WTC11 (cell line): ENCODE data around the gene TIMM44. TPM values are rescaled to one million over a fixed set of nuclear protein-coding genes. Genes with fewer than 3 reads are reported as not detected.

Experiments used
- ATAC-seq: fragments of 200-7000 bp; cut with Tn5 transposase; 2 replicates; pipeline ENCODE4 v1.10.0; 2021; ENCODE audit warnings: mild to moderate bottlenecking, moderate library complexity
- CTCF ChIA-PET: fragments of 300-600 bp; sonication (Branson Sonifier 250); formaldehyde crosslinking; loops from one replicate; lab custom pipeline; 2021; ENCODE audit warnings: antibody characterized with exemption; lab: Charles Lee
- POLR2A ChIA-PET: fragments of 350-600 bp; sonication (Branson Sonifier 250); formaldehyde crosslinking; loops from one replicate; lab custom pipeline; 2021; ENCODE audit warnings: antibody characterized with exemption; lab: Charles Lee
- DNase-seq: peaks from one replicate; pipeline ENCODE4 v3.0.0; 2021; ENCODE audit warnings: low spot score
- H3K27ac Mint-ChIP-seq: 2 replicates; pipeline ENCODE4 v1.8.0; 2021; ENCODE audit warnings: mixed read lengths
- H3K27me3 Mint-ChIP-seq: 2 replicates; pipeline ENCODE4 v1.8.0; 2021; ENCODE audit warnings: low read depth, mild to moderate bottlenecking, moderate library complexity, mixed read lengths
- H3K36me3 Mint-ChIP-seq: 2 replicates; pipeline ENCODE4 v1.8.0; 2021; ENCODE audit warnings: mixed read lengths
- H3K4me1 Mint-ChIP-seq: 2 replicates; pipeline ENCODE4 v1.8.0; 2022; ENCODE audit warnings: mixed read lengths
- H3K4me3 Mint-ChIP-seq: 2 replicates; pipeline ENCODE4 v1.8.0; 2021; ENCODE audit warnings: mild to moderate bottlenecking, moderate library complexity, mixed read lengths
- H3K9me3 Mint-ChIP-seq: 2 replicates; pipeline ENCODE4 v1.8.0; 2021; ENCODE audit warnings: mixed read lengths
- CREB1 ChIP-seq: sonication (generic); formaldehyde crosslinking; IDR thresholded peaks from 2 replicates; pipeline ENCODE4 v1.8.0; 2023; ENCODE audit warnings: mild to moderate bottlenecking, missing genetic modification reagents
- EMX1 ChIP-seq: fragments of 250-450 bp; sonication (Bioruptor Pico); IDR thresholded peaks from 2 replicates; pipeline ENCODE4 v1.8.0; 2021; ENCODE audit warnings: mild to moderate bottlenecking
- ESRRA ChIP-seq: sonication (generic); formaldehyde crosslinking; IDR thresholded peaks from 2 replicates; pipeline ENCODE4 v1.8.1; 2022; ENCODE audit warnings: mild to moderate bottlenecking, missing genetic modification reagents, borderline replicate concordance
- FOXK1 ChIP-seq: sonication (generic); formaldehyde crosslinking; IDR thresholded peaks from 2 replicates; pipeline ENCODE4 v1.8.0; 2022; ENCODE audit warnings: mild to moderate bottlenecking, moderate library complexity, missing genetic modification reagents
- IRF2 ChIP-seq: sonication (generic); formaldehyde crosslinking; IDR thresholded peaks from 2 replicates; pipeline ENCODE4 v1.8.0; 2022; ENCODE audit warnings: low read depth, missing genetic modification reagents, borderline replicate concordance
- KAT7 ChIP-seq: sonication (generic); formaldehyde crosslinking; IDR thresholded peaks from 2 replicates; pipeline ENCODE4 v1.8.1; 2023; ENCODE audit warnings: missing genetic modification reagents, mild to moderate bottlenecking, borderline replicate concordance
- MYBL2 ChIP-seq: sonication (generic); formaldehyde crosslinking; IDR thresholded peaks from 2 replicates; pipeline ENCODE4 v1.8.1; 2023; ENCODE audit warnings: mild to moderate bottlenecking, moderate library complexity, missing genetic modification reagents
- NFATC4 ChIP-seq: fragments of 250-450 bp; sonication (Bioruptor Pico); IDR thresholded peaks from 2 replicates; pipeline ENCODE4 v1.9.0; 2021; ENCODE audit warnings: mild to moderate bottlenecking
- NR2C2 ChIP-seq: sonication (generic); formaldehyde crosslinking; IDR thresholded peaks from 2 replicates; pipeline ENCODE4 v1.8.0; 2022; ENCODE audit warnings: mild to moderate bottlenecking, missing genetic modification reagents
- TEAD1 ChIP-seq: sonication (generic); formaldehyde crosslinking; IDR thresholded peaks from 2 replicates; pipeline ENCODE4 v1.8.0; 2022; ENCODE audit warnings: mild to moderate bottlenecking, missing genetic modification reagents
- TP53 ChIP-seq: sonication (generic); formaldehyde crosslinking; IDR thresholded peaks from 2 replicates; pipeline ENCODE4 v1.8.1; 2023; ENCODE audit warnings: mild to moderate bottlenecking, missing genetic modification reagents
- ZBTB21 ChIP-seq: sonication (generic); formaldehyde crosslinking; IDR thresholded peaks from 2 replicates; pipeline ENCODE4 v1.8.1; 2023; ENCODE audit warnings: mild to moderate bottlenecking, missing genetic modification reagents, borderline replicate concordance
- ZNF121 ChIP-seq: sonication (generic); formaldehyde crosslinking; IDR thresholded peaks from 2 replicates; pipeline ENCODE4 v1.8.0; 2023; ENCODE audit warnings: missing genetic modification reagents
- ZNF232 ChIP-seq: sonication (generic); formaldehyde crosslinking; IDR thresholded peaks from 2 replicates; pipeline ENCODE4 v1.8.0; 2022; ENCODE audit warnings: mild to moderate bottlenecking, missing genetic modification reagents
- ZNF263 ChIP-seq: sonication (generic); formaldehyde crosslinking; IDR thresholded peaks from 2 replicates; pipeline ENCODE4 v1.8.1; 2022; ENCODE audit warnings: low read depth, mild to moderate bottlenecking, moderate library complexity, missing genetic modification reagents
- ZNF317 ChIP-seq: sonication (generic); formaldehyde crosslinking; IDR thresholded peaks from 2 replicates; pipeline ENCODE4 v1.8.1; 2023; ENCODE audit warnings: low read depth, mild to moderate bottlenecking, moderate library complexity, missing genetic modification reagents, borderline replicate concordance
- ZNF396 ChIP-seq: fragments of 250-450 bp; sonication (Bioruptor Pico); IDR thresholded peaks from 2 replicates; pipeline ENCODE4 v1.8.0; 2021; ENCODE audit warnings: mild to moderate bottlenecking, moderate library complexity, borderline replicate concordance
- total RNA-seq: library from RNA; stranded (reverse); gene quantifications from 3 replicates; pipeline ENCODE4 v1.2.3, GENCODE V29; 2021
- TF ChIP-seq, protein P1 (sequence below): sonication (generic); formaldehyde crosslinking; IDR thresholded peaks from 2 replicates; pipeline ENCODE4 v1.8.0; 2023; ENCODE audit warnings: missing genetic modification reagents
- TF ChIP-seq, protein P2 (sequence below): sonication (generic); formaldehyde crosslinking; IDR thresholded peaks from 2 replicates; pipeline ENCODE4 v1.8.1; 2022; ENCODE audit warnings: mild to moderate bottlenecking, missing genetic modification reagents, moderate library complexity, borderline replicate concordance
- TF ChIP-seq, protein P3 (sequence below): fragments of 250-450 bp; sonication (Bioruptor Pico); IDR thresholded peaks from 2 replicates; pipeline ENCODE4 v1.9.0; 2021; ENCODE audit warnings: mild to moderate bottlenecking, borderline replicate concordance
- TF ChIP-seq, protein P4 (sequence below): sonication (generic); formaldehyde crosslinking; IDR thresholded peaks from 2 replicates; pipeline ENCODE4 v1.8.1; 2022; ENCODE audit warnings: missing genetic modification reagents, borderline replicate concordance
- TF ChIP-seq, protein P5 (sequence below): fragments of 250-450 bp; sonication (Bioruptor Pico); IDR thresholded peaks from 2 replicates; pipeline ENCODE4 v1.9.0; 2021; ENCODE audit warnings: mild to moderate bottlenecking
- TF ChIP-seq, protein P6 (sequence below): sonication (generic); formaldehyde crosslinking; IDR thresholded peaks from 2 replicates; pipeline ENCODE4 v1.8.0; 2022; ENCODE audit warnings: mild to moderate bottlenecking, missing genetic modification reagents
- TF ChIP-seq, protein P7 (sequence below): sonication (generic); formaldehyde crosslinking; IDR thresholded peaks from 2 replicates; pipeline ENCODE4 v1.8.0; 2022; ENCODE audit warnings: mild to moderate bottlenecking, missing genetic modification reagents

Gene TIMM44
- total RNA-seq, 1 experiment from 2014 or later: 129 TPM

DNA sequence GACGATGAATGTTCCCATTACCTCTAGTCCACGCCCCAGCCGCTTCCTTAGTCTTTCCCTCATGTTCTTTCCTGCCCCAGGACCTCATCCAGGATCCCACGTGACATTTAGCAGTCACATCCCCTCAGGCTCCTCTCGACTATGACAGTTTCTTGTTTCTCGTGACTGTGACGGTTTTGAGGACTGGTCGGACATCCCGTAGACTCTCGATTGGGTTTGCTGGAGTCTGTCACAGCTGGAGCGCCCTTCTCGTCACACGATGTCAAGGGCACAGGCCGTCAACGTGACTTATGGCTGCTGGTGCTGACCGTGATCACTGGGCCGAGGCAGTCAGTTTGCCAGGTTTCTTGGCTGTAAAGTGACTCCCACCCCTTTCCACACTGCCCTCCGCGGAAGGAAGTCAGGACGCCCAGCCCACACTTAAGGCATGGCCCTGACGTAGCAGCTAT lies 39.2 kb upstream of the TIMM44 start (continued):
- no peak for TF ChIP-seq IRF2 (CRISPR knock-in tag)
- no peak for TF ChIP-seq MYBL2 (CRISPR knock-in tag)
- TF ChIP-seq, all 79 proteins: peak for 0

DNA sequence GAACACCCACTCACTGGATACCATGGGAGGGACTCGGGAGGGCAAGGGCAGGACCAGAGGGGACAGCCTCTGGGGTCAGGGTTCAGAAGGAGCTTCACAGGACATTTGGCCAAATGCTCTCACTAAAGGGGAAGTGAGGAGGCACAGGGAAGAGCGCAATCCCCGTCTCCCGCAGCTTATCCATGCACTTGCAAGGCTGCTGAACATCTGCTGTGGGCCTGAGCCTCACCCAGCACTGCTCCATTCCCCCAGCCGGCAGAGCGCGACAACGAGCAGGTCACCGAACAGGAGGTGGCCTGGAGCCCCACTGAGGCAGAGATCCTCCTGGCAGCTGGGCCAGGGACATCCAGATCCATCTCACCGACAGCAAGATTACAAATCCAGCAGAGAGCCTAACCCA lies 38.6 kb upstream of the TIMM44 start:
- peaks cover 51% of the 10 kb centered on the region for H3K36me3 Mint-ChIP-seq
- no peak for ATAC-seq
- ChIA-PET CTCF (no interaction called here), POLR2A (no interaction called here)
- no peak for TF ChIP-seq ZNF263 (CRISPR knock-in tag)
- TF ChIP-seq EMX1: no peak
- TF ChIP-seq, protein P1, sequence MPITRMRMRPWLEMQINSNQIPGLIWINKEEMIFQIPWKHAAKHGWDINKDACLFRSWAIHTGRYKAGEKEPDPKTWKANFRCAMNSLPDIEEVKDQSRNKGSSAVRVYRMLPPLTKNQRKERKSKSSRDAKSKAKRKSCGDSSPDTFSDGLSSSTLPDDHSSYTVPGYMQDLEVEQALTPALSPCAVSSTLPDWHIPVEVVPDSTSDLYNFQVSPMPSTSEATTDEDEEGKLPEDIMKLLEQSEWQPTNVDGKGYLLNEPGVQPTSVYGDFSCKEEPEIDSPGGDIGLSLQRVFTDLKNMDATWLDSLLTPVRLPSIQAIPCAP (CRISPR knock-in tag): no peak
- no peak for TF ChIP-seq ZNF396
- TF ChIP-seq ZNF317 (CRISPR knock-in tag): no peak
- TF ChIP-seq, protein P2, sequence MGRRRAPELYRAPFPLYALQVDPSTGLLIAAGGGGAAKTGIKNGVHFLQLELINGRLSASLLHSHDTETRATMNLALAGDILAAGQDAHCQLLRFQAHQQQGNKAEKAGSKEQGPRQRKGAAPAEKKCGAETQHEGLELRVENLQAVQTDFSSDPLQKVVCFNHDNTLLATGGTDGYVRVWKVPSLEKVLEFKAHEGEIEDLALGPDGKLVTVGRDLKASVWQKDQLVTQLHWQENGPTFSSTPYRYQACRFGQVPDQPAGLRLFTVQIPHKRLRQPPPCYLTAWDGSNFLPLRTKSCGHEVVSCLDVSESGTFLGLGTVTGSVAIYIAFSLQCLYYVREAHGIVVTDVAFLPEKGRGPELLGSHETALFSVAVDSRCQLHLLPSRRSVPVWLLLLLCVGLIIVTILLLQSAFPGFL (CRISPR knock-in tag): no peak
- no peak for TF ChIP-seq NR2C2 (CRISPR knock-in tag)
- TF ChIP-seq, protein P3, sequence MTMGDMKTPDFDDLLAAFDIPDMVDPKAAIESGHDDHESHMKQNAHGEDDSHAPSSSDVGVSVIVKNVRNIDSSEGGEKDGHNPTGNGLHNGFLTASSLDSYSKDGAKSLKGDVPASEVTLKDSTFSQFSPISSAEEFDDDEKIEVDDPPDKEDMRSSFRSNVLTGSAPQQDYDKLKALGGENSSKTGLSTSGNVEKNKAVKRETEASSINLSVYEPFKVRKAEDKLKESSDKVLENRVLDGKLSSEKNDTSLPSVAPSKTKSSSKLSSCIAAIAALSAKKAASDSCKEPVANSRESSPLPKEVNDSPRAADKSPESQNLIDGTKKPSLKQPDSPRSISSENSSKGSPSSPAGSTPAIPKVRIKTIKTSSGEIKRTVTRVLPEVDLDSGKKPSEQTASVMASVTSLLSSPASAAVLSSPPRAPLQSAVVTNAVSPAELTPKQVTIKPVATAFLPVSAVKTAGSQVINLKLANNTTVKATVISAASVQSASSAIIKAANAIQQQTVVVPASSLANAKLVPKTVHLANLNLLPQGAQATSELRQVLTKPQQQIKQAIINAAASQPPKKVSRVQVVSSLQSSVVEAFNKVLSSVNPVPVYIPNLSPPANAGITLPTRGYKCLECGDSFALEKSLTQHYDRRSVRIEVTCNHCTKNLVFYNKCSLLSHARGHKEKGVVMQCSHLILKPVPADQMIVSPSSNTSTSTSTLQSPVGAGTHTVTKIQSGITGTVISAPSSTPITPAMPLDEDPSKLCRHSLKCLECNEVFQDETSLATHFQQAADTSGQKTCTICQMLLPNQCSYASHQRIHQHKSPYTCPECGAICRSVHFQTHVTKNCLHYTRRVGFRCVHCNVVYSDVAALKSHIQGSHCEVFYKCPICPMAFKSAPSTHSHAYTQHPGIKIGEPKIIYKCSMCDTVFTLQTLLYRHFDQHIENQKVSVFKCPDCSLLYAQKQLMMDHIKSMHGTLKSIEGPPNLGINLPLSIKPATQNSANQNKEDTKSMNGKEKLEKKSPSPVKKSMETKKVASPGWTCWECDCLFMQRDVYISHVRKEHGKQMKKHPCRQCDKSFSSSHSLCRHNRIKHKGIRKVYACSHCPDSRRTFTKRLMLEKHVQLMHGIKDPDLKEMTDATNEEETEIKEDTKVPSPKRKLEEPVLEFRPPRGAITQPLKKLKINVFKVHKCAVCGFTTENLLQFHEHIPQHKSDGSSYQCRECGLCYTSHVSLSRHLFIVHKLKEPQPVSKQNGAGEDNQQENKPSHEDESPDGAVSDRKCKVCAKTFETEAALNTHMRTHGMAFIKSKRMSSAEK (CRISPR knock-in tag): no peak
- no peak for TF ChIP-seq ZNF232 (CRISPR knock-in tag)
- no peak for TF ChIP-seq KAT7
- TF ChIP-seq TEAD1: no peak
- TF ChIP-seq, protein P4, sequence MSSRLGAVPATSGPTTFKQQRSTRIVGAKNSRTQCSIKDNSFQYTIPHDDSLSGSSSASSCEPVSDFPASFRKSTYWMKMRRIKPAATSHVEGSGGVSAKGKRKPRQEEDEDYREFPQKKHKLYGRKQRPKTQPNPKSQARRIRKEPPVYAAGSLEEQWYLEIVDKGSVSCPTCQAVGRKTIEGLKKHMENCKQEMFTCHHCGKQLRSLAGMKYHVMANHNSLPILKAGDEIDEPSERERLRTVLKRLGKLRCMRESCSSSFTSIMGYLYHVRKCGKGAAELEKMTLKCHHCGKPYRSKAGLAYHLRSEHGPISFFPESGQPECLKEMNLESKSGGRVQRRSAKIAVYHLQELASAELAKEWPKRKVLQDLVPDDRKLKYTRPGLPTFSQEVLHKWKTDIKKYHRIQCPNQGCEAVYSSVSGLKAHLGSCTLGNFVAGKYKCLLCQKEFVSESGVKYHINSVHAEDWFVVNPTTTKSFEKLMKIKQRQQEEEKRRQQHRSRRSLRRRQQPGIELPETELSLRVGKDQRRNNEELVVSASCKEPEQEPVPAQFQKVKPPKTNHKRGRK (CRISPR knock-in tag): no peak
- TF ChIP-seq, protein P5, sequence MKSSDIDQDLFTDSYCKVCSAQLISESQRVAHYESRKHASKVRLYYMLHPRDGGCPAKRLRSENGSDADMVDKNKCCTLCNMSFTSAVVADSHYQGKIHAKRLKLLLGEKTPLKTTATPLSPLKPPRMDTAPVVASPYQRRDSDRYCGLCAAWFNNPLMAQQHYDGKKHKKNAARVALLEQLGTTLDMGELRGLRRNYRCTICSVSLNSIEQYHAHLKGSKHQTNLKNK: no peak
- H3K4me1 Mint-ChIP-seq: no peaks in the 10 kb centered on the region
- no peaks in the 10 kb centered on the region for H3K9me3 Mint-ChIP-seq
- no peaks in the 10 kb centered on the region for H3K27me3 Mint-ChIP-seq
- no peak for DNase-seq
- H3K27ac Mint-ChIP-seq: no peak overlapping the region; the same call in 1 of the 2 replicates
- no peak overlapping the region for H3K4me3 Mint-ChIP-seq

DNA sequence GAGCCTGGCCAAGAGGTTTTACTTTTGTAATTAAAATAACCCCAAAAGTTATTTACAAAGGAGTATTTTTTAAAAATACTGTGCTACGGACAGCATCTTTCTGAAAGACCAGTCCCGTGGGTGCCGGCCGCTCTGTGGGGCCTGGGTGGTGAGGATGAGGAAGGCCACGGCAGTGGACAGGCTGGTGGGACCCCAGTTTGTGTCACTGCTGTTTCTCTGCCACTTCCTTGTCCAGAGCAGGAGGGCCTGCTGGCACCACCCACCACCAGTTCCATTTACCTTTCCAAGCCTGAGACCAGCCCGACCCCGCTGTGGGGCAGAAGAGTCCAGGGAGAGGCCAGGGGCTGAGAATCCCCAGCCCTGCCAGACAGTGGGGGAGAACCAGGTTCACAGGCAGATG lies 38.2 kb upstream of the TIMM44 start:
- Mint-ChIP-seq H3K4me1 (no peaks in the 10 kb centered on the region), H3K4me3 (no peak overlapping the region), H3K27ac (no peak overlapping the region), H3K36me3 (peaks cover 54% of the 10 kb centered on the region), H3K27me3 (no peaks in the 10 kb centered on the region), H3K9me3 (no peaks in the 10 kb centered on the region)
- ChIA-PET POLR2A (no interaction called here), CTCF (no interaction called here)
- TF ChIP-seq CREB1 (CRISPR knock-in tag) (no peak), EMX1 (no peak), TP53 (CRISPR knock-in tag) (no peak), NFATC4 (CRISPR knock-in tag) (no peak), ZBTB21 (no peak), FOXK1 (no peak), ESRRA (CRISPR knock-in tag) (no peak), ZNF121 (CRISPR knock-in tag) (no peak), IRF2 (CRISPR knock-in tag) (no peak)
- TF ChIP-seq, protein P6, sequence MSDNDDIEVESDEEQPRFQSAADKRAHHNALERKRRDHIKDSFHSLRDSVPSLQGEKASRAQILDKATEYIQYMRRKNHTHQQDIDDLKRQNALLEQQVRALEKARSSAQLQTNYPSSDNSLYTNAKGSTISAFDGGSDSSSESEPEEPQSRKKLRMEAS (CRISPR knock-in tag): no peak
- TF ChIP-seq, protein P7, sequence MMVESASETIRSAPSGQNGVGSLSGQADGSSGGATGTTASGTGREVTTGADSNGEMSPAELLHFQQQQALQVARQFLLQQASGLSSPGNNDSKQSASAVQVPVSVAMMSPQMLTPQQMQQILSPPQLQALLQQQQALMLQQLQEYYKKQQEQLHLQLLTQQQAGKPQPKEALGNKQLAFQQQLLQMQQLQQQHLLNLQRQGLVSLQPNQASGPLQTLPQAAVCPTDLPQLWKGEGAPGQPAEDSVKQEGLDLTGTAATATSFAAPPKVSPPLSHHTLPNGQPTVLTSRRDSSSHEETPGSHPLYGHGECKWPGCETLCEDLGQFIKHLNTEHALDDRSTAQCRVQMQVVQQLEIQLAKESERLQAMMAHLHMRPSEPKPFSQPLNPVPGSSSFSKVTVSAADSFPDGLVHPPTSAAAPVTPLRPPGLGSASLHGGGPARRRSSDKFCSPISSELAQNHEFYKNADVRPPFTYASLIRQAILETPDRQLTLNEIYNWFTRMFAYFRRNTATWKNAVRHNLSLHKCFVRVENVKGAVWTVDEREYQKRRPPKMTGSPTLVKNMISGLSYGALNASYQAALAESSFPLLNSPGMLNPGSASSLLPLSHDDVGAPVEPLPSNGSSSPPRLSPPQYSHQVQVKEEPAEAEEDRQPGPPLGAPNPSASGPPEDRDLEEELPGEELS (CRISPR knock-in tag): no peak
- no peak for ATAC-seq
- DNase-seq: no peak
